Sigmoid colon (tissue), 7 donors: Measurements from ENCODE around the gene NXN. TPM values are rescaled to one million over a fixed set of nuclear protein-coding genes. Genes with fewer than 3 reads are reported as not detected.
A peak's percentile ranks its signal among the peaks of the same experiment; 100 is the strongest.

Source experiments
- DNase-seq: peaks from one replicate; pipeline ENCODE4 v3.0.0-alpha.2; 2019
- H3K27ac ChIP-seq, 4 donors: fragments of 200-600 bp; sonication (generic); one replicate each; pipeline ENCODE4 v1.5.1; 2016 to 2019; ENCODE audit warnings: mild to moderate bottlenecking in 1 of 4
- H3K27me3 ChIP-seq, 3 donors: fragments of 200-600 bp; sonication (generic); one replicate each; pipeline ENCODE4 v1.5.1; 2019; ENCODE audit warnings: mild to moderate bottlenecking in 1 of 3
- H3K36me3 ChIP-seq, 4 donors: fragments of 200-600 bp; sonication (generic); one replicate each; pipeline ENCODE4 v1.5.1; 2016 to 2019
- H3K4me1 ChIP-seq, 4 donors: fragments of 200-600 bp; sonication (generic); one replicate each; pipeline ENCODE4 v1.5.1; 2017 to 2019
- H3K4me3 ChIP-seq, 4 donors: fragments of 200-600 bp; sonication (generic); one replicate each; pipeline ENCODE4 v1.5.1; 2017 to 2019; ENCODE audit warnings: mild to moderate bottlenecking in 2 of 4, moderate library complexity in 1 of 4
- H3K9me3 ChIP-seq, 4 donors: fragments of 200-600 bp in 3 of 4; sonication (generic) in 3 of 4; one replicate each; pipeline versions ENCODE4 v1.5.1 to v1.6.1; 2013 to 2019
- EP300 ChIP-seq, 4 donors: sonication (generic); formaldehyde crosslinking; IDR thresholded peaks; one replicate each; pipeline ENCODE4 v1.6.1; 2017; ENCODE audit warnings: antibody characterized with exemption in 4 of 4
- POLR2A ChIP-seq, 2 donors: fragments of 450-650 bp; IDR thresholded peaks; one replicate each; pipeline ENCODE4 v1.6.1; 2016; ENCODE audit warnings: antibody characterized with exemption in 2 of 2, mild to moderate bottlenecking in 2 of 2, moderate library complexity in 2 of 2
- POLR2AphosphoS5 ChIP-seq, 4 donors: sonication (generic); formaldehyde crosslinking; IDR thresholded peaks; one replicate each; pipeline ENCODE4 v1.6.1; 2017; ENCODE audit warnings: antibody characterized with exemption in 4 of 4
- WGBS, 2 donors: extraction: QIAGEN DNeasy Blood & Tissue Kit; methylation state at CpG; one replicate each; pipeline ENCODE4 v1.1.7; 2013; 5-methylcytosine and 5-hydroxymethylcytosine counted together
- intact Hi-C: fragments of 100-400 bp; cut with DNase I; formaldehyde crosslinking; loops from one replicate; pipeline ENCODE4 v1.15.1; 2023
- polyA plus RNA-seq, 3 donors: library from polyadenylated mRNA; stranded (reverse); fragments of 200-250 nt; gene quantifications; one replicate each; pipeline ENCODE4 v1.2.3, GENCODE V29; 2013
- total RNA-seq, 4 donors: library from RNA; depleted of rRNA; stranded (reverse); fragments of >200 nt; gene quantifications; one replicate each; pipeline ENCODE4 v1.1.0, GENCODE V29; 2016
- TF ChIP-seq, protein P1 (sequence below), 4 experiments: fragments of 450-650 bp in 3 of 4; fragments of 200-600 bp in 1 of 4; IDR thresholded peaks; one replicate each; pipeline ENCODE4 v1.5.1; 2016 to 2019; ENCODE audit warnings: antibody characterized with exemption in 4 of 4, mild to moderate bottlenecking in 3 of 4, moderate library complexity in 2 of 4
- donor health status: healthy with polysubstance abuse.
- donor health status: Bipolar disorder and iron deficiency.
- donor health status: healthy.

The NXN gene
- total and polyA plus RNA-seq, 7 donors, result 1.4 to 75.9 (median 50.4) TPM

DNA sequence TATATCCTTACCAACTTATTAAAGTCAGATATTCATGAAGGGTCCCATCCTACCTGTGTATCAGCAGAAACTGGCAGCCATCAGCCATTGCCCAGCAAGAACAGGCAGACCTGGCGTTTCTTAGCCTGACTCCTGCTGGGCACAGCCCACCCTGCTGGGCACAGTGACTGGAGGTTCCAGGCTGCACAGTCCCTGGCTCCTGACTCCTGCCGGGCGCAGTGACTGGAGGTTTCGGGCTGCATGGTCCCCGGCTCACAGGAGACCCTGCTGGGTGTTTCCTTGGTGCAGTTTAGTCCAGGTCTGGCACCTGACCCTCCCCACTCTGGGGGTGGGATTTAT, 24.0 kb upstream of the NXN start:
- Histone ChIP-seq H3K27ac (peak overlapping the region; percentile 52 to 85 (median 80)), H3K27me3 (no peaks in the 10 kb centered on the region), H3K4me3 (no peak overlapping the region), H3K36me3 (peaks cover 0 to 76% (median 16%) of the 10 kb centered on the region in 4 donors), H3K9me3 (no peaks in the 10 kb centered on the region), H3K4me1 (peaks cover 0 to 85% (median 72%) of the 10 kb centered on the region in 4 donors)
- WGBS, 2 donors, result 89 to 90% methylated on average over 5 of the region's 5 CpGs
- intact Hi-C loops, result no loop called here
- no peak for TF ChIP-seq POLR2A (IDR thresholded peaks at IDR 0.05)
- TF ChIP-seq POLR2AphosphoS5 (IDR thresholded peaks at IDR 0.05), result no peak
- TF ChIP-seq, protein P1, sequence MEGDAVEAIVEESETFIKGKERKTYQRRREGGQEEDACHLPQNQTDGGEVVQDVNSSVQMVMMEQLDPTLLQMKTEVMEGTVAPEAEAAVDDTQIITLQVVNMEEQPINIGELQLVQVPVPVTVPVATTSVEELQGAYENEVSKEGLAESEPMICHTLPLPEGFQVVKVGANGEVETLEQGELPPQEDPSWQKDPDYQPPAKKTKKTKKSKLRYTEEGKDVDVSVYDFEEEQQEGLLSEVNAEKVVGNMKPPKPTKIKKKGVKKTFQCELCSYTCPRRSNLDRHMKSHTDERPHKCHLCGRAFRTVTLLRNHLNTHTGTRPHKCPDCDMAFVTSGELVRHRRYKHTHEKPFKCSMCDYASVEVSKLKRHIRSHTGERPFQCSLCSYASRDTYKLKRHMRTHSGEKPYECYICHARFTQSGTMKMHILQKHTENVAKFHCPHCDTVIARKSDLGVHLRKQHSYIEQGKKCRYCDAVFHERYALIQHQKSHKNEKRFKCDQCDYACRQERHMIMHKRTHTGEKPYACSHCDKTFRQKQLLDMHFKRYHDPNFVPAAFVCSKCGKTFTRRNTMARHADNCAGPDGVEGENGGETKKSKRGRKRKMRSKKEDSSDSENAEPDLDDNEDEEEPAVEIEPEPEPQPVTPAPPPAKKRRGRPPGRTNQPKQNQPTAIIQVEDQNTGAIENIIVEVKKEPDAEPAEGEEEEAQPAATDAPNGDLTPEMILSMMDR (IDR thresholded peaks at IDR 0.05), result no peak
- TF ChIP-seq EP300 (IDR thresholded peaks at IDR 0.05), result no peak
- DNase-seq, result no peak

DNA sequence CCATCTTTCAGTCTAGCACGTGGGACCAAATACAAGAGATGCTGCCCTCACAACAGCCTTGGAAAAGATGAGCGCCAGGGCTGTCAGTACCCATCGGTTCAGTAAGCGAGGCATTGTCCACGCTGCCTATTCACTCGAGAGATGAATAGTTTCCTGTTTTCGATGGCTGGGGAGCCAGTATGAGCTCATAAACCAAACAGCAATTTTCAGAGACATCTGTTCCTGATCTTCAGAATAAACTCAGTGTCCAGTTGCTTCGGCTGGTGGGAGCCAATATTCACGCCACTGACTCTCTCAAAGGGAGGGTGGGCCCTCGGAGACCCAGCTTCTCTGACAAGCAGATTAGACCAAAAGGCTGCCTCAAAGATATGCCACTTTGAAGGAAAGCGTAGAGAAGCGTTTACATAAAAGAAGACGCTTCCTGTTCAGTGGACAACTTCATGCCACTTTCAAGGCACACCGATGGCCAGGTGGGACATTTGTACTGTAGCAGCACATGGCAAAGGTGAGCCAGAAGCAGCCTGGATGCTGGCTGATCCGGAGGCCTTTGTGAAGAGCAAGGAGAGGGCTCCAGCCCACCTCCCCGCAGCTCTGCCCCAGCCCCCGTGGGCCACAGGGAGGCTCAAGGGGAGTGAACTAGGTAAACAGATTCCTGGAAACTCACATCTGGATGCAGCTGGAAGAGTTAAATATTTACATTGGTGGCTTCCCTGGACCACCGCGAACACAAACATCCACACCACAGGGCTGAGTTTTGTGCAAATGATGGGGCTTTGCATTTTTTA, 23.4 kb upstream of the NXN start:
- Histone ChIP-seq H3K4me1 (peaks cover 0 to 91% (median 78%) of the 10 kb centered on the region in 4 donors), H3K9me3 (no peaks in the 10 kb centered on the region), H3K27ac (peak overlapping the region; percentile 52 to 85 (median 79)), H3K27me3 (no peaks in the 10 kb centered on the region), H3K36me3 (peaks cover 0 to 70% (median 13%) of the 10 kb centered on the region in 4 donors), H3K4me3 (no peak overlapping the region)
- WGBS, 2 donors, result 66 to 68% methylated on average over 19 of the region's 19 CpGs
- intact Hi-C loops, result no loop called here
- TF ChIP-seq EP300 (IDR thresholded peaks at IDR 0.05), result no peak
- no peak for TF ChIP-seq POLR2A (IDR thresholded peaks at IDR 0.05)
- TF ChIP-seq, protein P1 (IDR thresholded peaks at IDR 0.05), result no peak
- peak in 1 of 4 donors; percentile 4 for TF ChIP-seq POLR2AphosphoS5 (IDR thresholded peaks at IDR 0.05)
- DNase-seq, result no peak

DNA sequence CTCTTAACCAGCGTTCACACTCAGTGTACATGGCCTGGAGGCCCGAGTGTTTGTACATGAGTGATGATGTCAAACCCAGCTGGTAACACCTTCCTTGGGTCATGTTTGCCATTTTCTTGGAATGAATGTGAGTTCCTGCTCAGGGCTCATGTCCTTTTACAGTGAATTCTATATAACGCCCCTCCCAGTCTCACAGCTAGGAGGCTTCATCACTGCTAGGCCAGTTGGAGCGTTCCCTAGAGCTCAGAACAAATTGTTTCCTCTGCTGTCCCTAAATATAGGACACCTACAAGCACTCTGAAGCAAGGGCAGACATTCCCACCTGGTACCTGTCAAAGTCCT, 22.8 kb upstream of the NXN start:
- H3K27ac ChIP-seq, result peak overlapping the region; percentile 52 to 85 (median 79)
- no peaks in the 10 kb centered on the region for H3K27me3 ChIP-seq
- TF ChIP-seq POLR2AphosphoS5 (IDR thresholded peaks at IDR 0.05) (peak in 1 of 4 donors; percentile 19), EP300 (IDR thresholded peaks at IDR 0.05) (no peak), POLR2A (IDR thresholded peaks at IDR 0.05) (no peak)
- TF ChIP-seq, protein P1 (IDR thresholded peaks at IDR 0.05), result no peak
- intact Hi-C loops, result no loop called here
- H3K9me3 ChIP-seq, result no peaks in the 10 kb centered on the region
- H3K36me3 ChIP-seq, result peaks cover 0 to 64% (median 11%) of the 10 kb centered on the region in 4 donors
- peaks cover 0 to 92% (median 84%) of the 10 kb centered on the region in 4 donors for H3K4me1 ChIP-seq
- no peak overlapping the region for H3K4me3 ChIP-seq
- no peak for DNase-seq
- WGBS, 2 donors, result 74% methylated on average over 4 of the region's 4 CpGs

DNA sequence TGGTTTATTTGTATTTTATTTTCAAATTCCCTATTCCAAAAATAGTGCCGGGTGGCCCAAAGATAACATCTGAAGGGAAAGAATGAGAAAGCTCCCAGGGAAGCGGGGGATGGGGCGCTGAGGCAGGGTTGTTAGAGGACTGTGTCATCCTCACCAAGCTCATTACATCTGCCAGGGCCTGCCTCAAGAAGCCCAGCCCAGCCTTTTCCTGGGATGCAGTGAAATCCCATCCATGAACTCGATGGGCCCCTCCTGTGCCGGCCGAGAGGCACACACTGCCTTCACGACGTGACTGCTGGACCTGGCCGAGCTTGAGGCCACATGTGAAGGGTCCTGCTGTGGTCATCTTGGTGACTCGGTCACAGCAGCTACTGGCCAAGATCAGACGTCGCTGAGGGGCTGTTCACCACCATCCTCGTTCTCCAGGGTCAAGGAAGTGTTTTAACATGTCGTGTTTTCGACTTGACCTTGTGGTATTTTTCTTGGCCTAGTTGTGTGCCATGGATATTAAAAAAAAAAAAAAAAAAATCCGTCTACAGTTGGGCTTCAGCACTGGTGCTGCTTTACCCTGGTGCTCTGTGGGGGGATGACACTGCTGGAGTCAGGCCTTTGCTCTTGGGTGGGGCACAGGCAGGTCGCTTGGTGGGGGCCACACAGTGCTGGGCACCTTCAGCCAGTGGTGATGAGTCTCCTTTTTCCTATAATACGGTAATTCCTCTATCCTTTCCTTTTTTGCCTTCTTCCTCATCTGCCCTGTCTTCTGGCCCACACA, 22.2 kb upstream of the NXN start:
- peaks cover 0 to 92% (median 83%) of the 10 kb centered on the region in 4 donors for H3K4me1 ChIP-seq
- no peak overlapping the region for H3K4me3 ChIP-seq
- TF ChIP-seq POLR2AphosphoS5 (IDR thresholded peaks at IDR 0.05) (no peak), POLR2A (IDR thresholded peaks at IDR 0.05) (no peak), EP300 (IDR thresholded peaks at IDR 0.05) (no peak)
- TF ChIP-seq, protein P1 (IDR thresholded peaks at IDR 0.05), result no peak
- H3K36me3 ChIP-seq, result peaks cover 0 to 59% (median 8%) of the 10 kb centered on the region in 4 donors
- intact Hi-C loops, result loop anchor here (1.0 kb wide), 1 partner anchor 54 kb away; no protein-coding TSS in a partner anchor
- no peak for DNase-seq
- 74 to 85% methylated on average over 18 of the region's 18 CpGs for WGBS, 2 donors
- H3K27me3 ChIP-seq, result no peaks in the 10 kb centered on the region
- peak overlapping the region; percentile 52 to 85 (median 79) for H3K27ac ChIP-seq
- H3K9me3 ChIP-seq, result no peaks in the 10 kb centered on the region
